Thyroid gland (tissue), 4 donors: ENCODE measurements around the gene CMKLR1. TPM values are rescaled to one million over a fixed set of nuclear protein-coding genes. Genes with fewer than 3 reads are reported as not detected.

Experiments used
- DNase-seq, 2 donors: peaks; one replicate each; pipeline ENCODE4 v3.0.0-alpha.2; 2019
- H3K27ac ChIP-seq, 3 donors: fragments of 200-600 bp; sonication (generic); 1 replicate in 2 of 3; 2 replicates in 1 of 3; pipeline ENCODE4 v1.5.1; 2016 to 2019; ENCODE audit warnings: mild to moderate bottlenecking in 1 of 3, moderate library complexity in 1 of 3
- H3K27me3 ChIP-seq: fragments of 200-600 bp; sonication (generic); one replicate; pipeline ENCODE4 v1.5.1; 2019
- H3K36me3 ChIP-seq, 2 donors: fragments of 200-600 bp; sonication (generic); one replicate each; pipeline ENCODE4 v1.5.1; 2016 to 2019
- H3K4me1 ChIP-seq, 2 donors: fragments of 200-600 bp; sonication (generic); one replicate each; pipeline ENCODE4 v1.5.1; 2017 to 2019
- H3K4me3 ChIP-seq, 3 donors: fragments of 200-600 bp; sonication (generic); replicated peaks in 1 of 3; 1 replicate in 2 of 3; 2 replicates in 1 of 3; pipeline ENCODE4 v1.5.1; 2016; ENCODE audit warnings: mild to moderate bottlenecking in 1 of 3
- H3K9me3 ChIP-seq: fragments of 200-600 bp; sonication (generic); one replicate; pipeline ENCODE4 v1.5.1; 2017
- POLR2A ChIP-seq, 2 donors: fragments of 450-650 bp; IDR thresholded peaks; one replicate each; pipeline ENCODE4 v1.6.1; 2017; ENCODE audit warnings: antibody characterized with exemption in 2 of 2, mild to moderate bottlenecking in 2 of 2, moderate library complexity in 1 of 2
- WGBS, 2 donors: methylation state at CpG; one replicate each; pipeline ENCODE4 v1.1.5; 2017; 5-methylcytosine and 5-hydroxymethylcytosine counted together
- intact Hi-C: fragments of 100-400 bp; cut with DNase I; formaldehyde crosslinking; loops from one replicate; pipeline ENCODE4 v1.15.1; 2023
- total RNA-seq, 4 donors: library from RNA; depleted of rRNA; stranded (reverse); fragments of >200 nt; gene quantifications; one replicate each; pipeline ENCODE4 v1.2.3, GENCODE V29; 2016
- TF ChIP-seq, protein P1 (sequence below), 6 experiments: fragments of 200-600 bp in 3 of 6; fragments of 450-650 bp in 3 of 6; sonication (generic) in 3 of 6; IDR thresholded peaks; one replicate each; pipeline ENCODE4 v1.5.1; 2016 to 2019; ENCODE audit warnings: antibody characterized with exemption in 6 of 6, mild to moderate bottlenecking in 2 of 6, inconsistent platforms in 1 of 6, moderate library complexity in 1 of 6

Gene CMKLR1
- total RNA-seq, 4 donors from 2014 or later: 6.3 to 15.8 (median 12.2) TPM

DNA sequence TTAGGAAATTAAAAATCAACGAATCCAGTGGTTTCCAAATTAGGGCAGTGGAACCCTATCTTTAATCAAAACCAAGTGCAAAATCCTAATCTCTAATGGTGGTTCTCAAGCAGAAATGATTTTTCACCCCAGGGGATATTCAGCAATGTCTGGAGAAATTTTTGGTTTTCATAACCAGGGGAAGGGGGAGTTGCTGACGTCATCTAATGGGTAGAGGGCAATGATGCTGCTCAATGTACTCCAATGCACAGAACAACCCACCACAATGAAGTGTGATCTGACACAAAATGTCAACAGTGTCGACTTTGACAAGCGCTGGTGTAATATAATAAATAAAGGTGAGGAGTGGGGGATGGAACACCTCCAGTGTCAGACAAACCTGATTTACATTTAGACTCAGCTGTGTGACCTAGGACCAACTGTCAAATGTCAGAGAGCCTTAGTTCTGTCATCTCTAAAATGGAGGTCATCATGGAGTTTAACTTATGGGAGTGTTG lies 81.5 kb downstream of the CMKLR1 start:
- Histone ChIP-seq H3K4me1 (no peaks in the 10 kb centered on the region), H3K4me3 (no peak overlapping the region), H3K27me3 (no peaks in the 10 kb centered on the region), H3K9me3 (no peaks in the 10 kb centered on the region), H3K27ac (no peak overlapping the region), H3K36me3 (no peaks in the 10 kb centered on the region)
- intact Hi-C loops: no loop called here
- DNase-seq: no peak
- TF ChIP-seq, protein P1, sequence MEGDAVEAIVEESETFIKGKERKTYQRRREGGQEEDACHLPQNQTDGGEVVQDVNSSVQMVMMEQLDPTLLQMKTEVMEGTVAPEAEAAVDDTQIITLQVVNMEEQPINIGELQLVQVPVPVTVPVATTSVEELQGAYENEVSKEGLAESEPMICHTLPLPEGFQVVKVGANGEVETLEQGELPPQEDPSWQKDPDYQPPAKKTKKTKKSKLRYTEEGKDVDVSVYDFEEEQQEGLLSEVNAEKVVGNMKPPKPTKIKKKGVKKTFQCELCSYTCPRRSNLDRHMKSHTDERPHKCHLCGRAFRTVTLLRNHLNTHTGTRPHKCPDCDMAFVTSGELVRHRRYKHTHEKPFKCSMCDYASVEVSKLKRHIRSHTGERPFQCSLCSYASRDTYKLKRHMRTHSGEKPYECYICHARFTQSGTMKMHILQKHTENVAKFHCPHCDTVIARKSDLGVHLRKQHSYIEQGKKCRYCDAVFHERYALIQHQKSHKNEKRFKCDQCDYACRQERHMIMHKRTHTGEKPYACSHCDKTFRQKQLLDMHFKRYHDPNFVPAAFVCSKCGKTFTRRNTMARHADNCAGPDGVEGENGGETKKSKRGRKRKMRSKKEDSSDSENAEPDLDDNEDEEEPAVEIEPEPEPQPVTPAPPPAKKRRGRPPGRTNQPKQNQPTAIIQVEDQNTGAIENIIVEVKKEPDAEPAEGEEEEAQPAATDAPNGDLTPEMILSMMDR (IDR thresholded peaks at IDR 0.05): no peak
- no peak for TF ChIP-seq POLR2A (IDR thresholded peaks at IDR 0.05)
- WGBS, 2 donors: 83 to 85% methylated on average over 4 of the region's 4 CpGs

DNA sequence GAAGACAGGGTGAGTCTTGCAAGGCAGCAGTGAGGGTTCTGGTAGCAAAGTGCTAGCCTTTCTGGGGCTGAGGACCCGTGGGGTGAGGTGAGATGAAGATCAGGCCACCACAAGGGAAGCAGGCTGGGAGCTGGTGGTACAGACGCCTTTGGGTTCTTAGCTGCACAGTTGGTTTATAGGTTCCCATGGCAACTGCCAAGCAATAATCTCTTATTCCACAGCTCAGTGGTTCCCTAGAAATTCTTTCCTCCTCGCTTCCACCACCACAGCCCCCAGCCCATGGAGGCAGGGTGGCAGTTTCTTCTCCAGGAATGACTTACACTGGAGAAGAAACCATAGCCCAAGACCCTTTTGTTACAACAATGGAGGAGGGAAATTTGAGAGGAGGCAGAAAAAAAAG lies 82.1 kb downstream of the CMKLR1 start:
- no peaks in the 10 kb centered on the region for H3K27me3 ChIP-seq
- no peak overlapping the region for H3K27ac ChIP-seq
- no peak overlapping the region for H3K4me3 ChIP-seq
- DNase-seq: no peak
- no peaks in the 10 kb centered on the region for H3K36me3 ChIP-seq
- intact Hi-C loops: no loop called here
- 7 to 21% methylated on average over 3 of the region's 3 CpGs for WGBS, 2 donors
- H3K4me1 ChIP-seq: no peaks in the 10 kb centered on the region
- no peaks in the 10 kb centered on the region for H3K9me3 ChIP-seq
- TF ChIP-seq, protein P1 (IDR thresholded peaks at IDR 0.05): no peak
- TF ChIP-seq POLR2A (IDR thresholded peaks at IDR 0.05): no peak

DNA sequence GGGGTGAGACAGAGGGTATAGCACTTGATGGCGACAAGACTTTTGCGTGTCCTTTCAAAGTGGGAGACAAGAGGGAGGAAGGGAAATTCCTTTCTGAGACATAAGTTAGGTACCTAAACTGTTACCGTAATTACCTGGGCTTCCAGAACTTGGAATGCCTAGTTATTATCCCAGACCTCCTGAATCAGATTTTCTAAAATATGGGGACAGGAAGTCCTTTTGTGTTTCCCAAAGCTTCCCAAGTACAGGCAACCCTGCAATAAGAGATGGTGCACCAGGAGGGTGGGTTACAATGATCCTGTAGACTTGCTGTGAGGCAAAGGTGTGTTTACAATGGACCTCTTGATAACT lies 83.9 kb downstream of the CMKLR1 start:
- 39 to 50% methylated on average over 3 of the region's 3 CpGs for WGBS, 2 donors
- H3K36me3 ChIP-seq: no peaks in the 10 kb centered on the region
- no peaks in the 10 kb centered on the region for H3K9me3 ChIP-seq
- no peak for DNase-seq
- intact Hi-C loops: no loop called here
- H3K27me3 ChIP-seq: no peaks in the 10 kb centered on the region
- TF ChIP-seq, protein P1 (IDR thresholded peaks at IDR 0.05): no peak
- TF ChIP-seq POLR2A (IDR thresholded peaks at IDR 0.05): no peak
- H3K4me3 ChIP-seq: no peak overlapping the region
- H3K4me1 ChIP-seq: no peaks in the 10 kb centered on the region
- H3K27ac ChIP-seq: no peak overlapping the region

GRCh38 chr12:108254517-108255251 lies 84.4 kb downstream of the CMKLR1 start:
- WGBS, 2 donors: 58 to 62% methylated on average over 13 of the region's 13 CpGs

GRCh38 chr12:108254030-108254429 lies 85.1 kb downstream of the CMKLR1 start:
- Histone ChIP-seq H3K4me3 (no peak overlapping the region), H3K27ac (no peak overlapping the region), H3K36me3 (no peaks in the 10 kb centered on the region), H3K27me3 (no peaks in the 10 kb centered on the region), H3K9me3 (no peaks in the 10 kb centered on the region), H3K4me1 (no peaks in the 10 kb centered on the region)
- TF ChIP-seq, protein P1 (IDR thresholded peaks at IDR 0.05): no peak
- no peak for TF ChIP-seq POLR2A (IDR thresholded peaks at IDR 0.05)
- intact Hi-C loops: no loop called here
- DNase-seq: no peak
- whole genome bisulfite sequencing, 2 donors: 49 to 52% methylated on average over 5 of the region's 5 CpGs

More at GRCh38 chr12:108254517-108255251, 84.4 kb downstream of the CMKLR1 start:
- H3K36me3 ChIP-seq: no peaks in the 10 kb centered on the region
- no peak overlapping the region for H3K4me3 ChIP-seq
- DNase-seq: no peak
- intact Hi-C loops: no loop called here
- H3K4me1 ChIP-seq: no peaks in the 10 kb centered on the region
- no peaks in the 10 kb centered on the region for H3K27me3 ChIP-seq
- TF ChIP-seq, protein P1 (IDR thresholded peaks at IDR 0.05): no peak
- no peak for TF ChIP-seq POLR2A (IDR thresholded peaks at IDR 0.05)
- H3K27ac ChIP-seq: no peak overlapping the region
- no peaks in the 10 kb centered on the region for H3K9me3 ChIP-seq
